PC-9 (cell line): ENCODE data around the gene ATG4D. TPM values are rescaled to one million over a fixed set of nuclear protein-coding genes. Genes with fewer than 3 reads are reported as not detected.
"Not testable (repeated sequence)": the region's sequence is repeated elsewhere in the genome, so short reads cannot be mapped to it uniquely, and the experiment has no call there.

Source experiments
- BruUV-seq: library from RNA; stranded (reverse); fragments of 400-500 nt; replicated peaks from 2 replicates; lab custom pipeline; 2021; lab: Mats Ljungman, UMichigan
- CTCF ChIA-PET: fragments of 300-600 bp; sonication (Branson Sonifier 250); formaldehyde crosslinking; loops from one replicate; lab custom pipeline; 2022; ENCODE audit warnings: antibody characterized with exemption; lab: Charles Lee
- POLR2A ChIA-PET: fragments of 300-600 bp; sonication (Branson Sonifier 250); formaldehyde crosslinking; loops from one replicate; lab custom pipeline; 2022; ENCODE audit warnings: antibody characterized with exemption; ENCODE audit not compliant: unreplicated experiment; lab: Charles Lee
- DNase-seq, 2 experiments: peaks; one replicate each; pipeline versions ENCODE4 v3.0.0 to v3.0.0-alpha.2; 2015 to 2022; ENCODE audit warnings: mixed read lengths in 1 of 2
- H2AFZ ChIP-seq: fragments of 200-600 bp; sonication (generic); 2 replicates; pipeline ENCODE4 v1.8.1; 2017; ENCODE audit warnings: antibody characterized with exemption
- H3F3A ChIP-seq: fragments of 200-600 bp; sonication (generic); 2 replicates; pipeline ENCODE4 v1.8.1; 2017; ENCODE audit warnings: antibody characterized with exemption, mild to moderate bottlenecking, low read depth; ENCODE audit not compliant: insufficient read depth
- H3K27ac ChIP-seq: fragments of 200-600 bp; sonication (generic); 2 replicates; pipeline ENCODE4 v1.6.1; 2016; ENCODE audit warnings: mixed run types
- H3K27me3 ChIP-seq: fragments of 200-600 bp; sonication (generic); 2 replicates; pipeline ENCODE4 v1.6.1; 2016; ENCODE audit warnings: low read depth, mixed run types; ENCODE audit not compliant: insufficient read depth
- H3K36me3 ChIP-seq: fragments of 200-600 bp; sonication (generic); 2 replicates; pipeline ENCODE4 v1.6.1; 2016; ENCODE audit warnings: low read depth, mixed run types
- H3K4me1 ChIP-seq: fragments of 200-600 bp; sonication (generic); replicated peaks from 2 replicates; pipeline ENCODE4 v1.6.1; 2016; ENCODE audit warnings: mixed run types; ENCODE audit not compliant: insufficient read depth
- H3K4me2 ChIP-seq: fragments of 200-600 bp; sonication (generic); 2 replicates; pipeline ENCODE4 v1.6.1; 2017; ENCODE audit warnings: mixed run types
- H3K4me3 ChIP-seq: fragments of 200-600 bp; sonication (generic); 2 replicates; pipeline ENCODE4 v1.6.1; 2016; ENCODE audit warnings: mixed run types
- H3K79me2 ChIP-seq: fragments of 200-600 bp; sonication (generic); 2 replicates; pipeline ENCODE4 v1.6.1; 2017; ENCODE audit warnings: low read depth, mixed run types
- H3K9me2 ChIP-seq: fragments of 200-600 bp; sonication (generic); 2 replicates; pipeline ENCODE4 v1.8.1; 2017; ENCODE audit warnings: mild to moderate bottlenecking; ENCODE audit not compliant: insufficient read depth
- H3K9me3 ChIP-seq: fragments of 200-600 bp; sonication (generic); 2 replicates; pipeline ENCODE4 v1.8.1; 2016; ENCODE audit warnings: low read depth; ENCODE audit not compliant: insufficient read depth
- H4K20me1 ChIP-seq: fragments of 200-600 bp; sonication (generic); 2 replicates; pipeline ENCODE4 v1.8.1; 2017; ENCODE audit not compliant: insufficient read depth
- CTCF ChIP-seq: fragments of 200-600 bp; sonication (generic); conservative IDR thresholded peaks from 2 replicates; pipeline ENCODE4 v1.6.1; 2017; ENCODE audit warnings: mixed run types, antibody characterized with exemption, mild to moderate bottlenecking, moderate library complexity
- EZH2 ChIP-seq: fragments of 200-600 bp; sonication (generic); IDR thresholded peaks from 2 replicates; pipeline ENCODE4 v1.8.0; 2017; ENCODE audit warnings: antibody characterized with exemption, low read depth
- intact Hi-C: fragments of 100-400 bp; cut with micrococcal nuclease; formaldehyde crosslinking; loops from one replicate; pipeline ENCODE4 v1.10.0; 2022; ENCODE audit not compliant: unreplicated experiment
- total RNA-seq: library from RNA; stranded (reverse); gene quantifications from 2 replicates; pipeline ENCODE4 v1.2.3, GENCODE V29; 2021

Gene ATG4D
- total RNA-seq, 1 experiment from 2014 or later = 40.2 TPM

- Histone ChIP-seq H3K9me2 (no peaks in the 10 kb centered on the region), H3K4me1 (peaks cover 14% of the 10 kb centered on the region), H3K27me3 (peaks cover 4% of the 10 kb centered on the region; the same call in 1 of the 2 replicates), H3K9me3 (no peaks in the 10 kb centered on the region), H4K20me1 (0 out of 2 replicates have a peak, but pooled peaks cover 4% of the 10 kb centered on the region), H3K4me3 (no peak overlapping the region), H3K4me2 (no peak overlapping the region), H2AFZ (no peak overlapping the region), H3F3A (peaks cover 23% of the 10 kb centered on the region), H3K79me2 (no peaks in the 10 kb centered on the region), H3K36me3 (no peaks in the 10 kb centered on the region), H3K27ac (no peak overlapping the region)
- ChIA-PET CTCF (interaction anchor here (0.7 kb wide), 1 partner anchor 17 kb away, joined by 6 read pairs; no protein-coding TSS in a partner anchor), POLR2A (interaction anchor here (0.6 kb wide), 1 partner anchor 20 kb away, joined by 9 read pairs; the partner anchor contains the start of gene ATG4D)
- no TSS peak for BruUV-seq
- intact Hi-C loops = no loop called here
- DNase-seq = no peak
- TF ChIP-seq CTCF (no peak), EZH2 (no peak)
Measured at GRCh38 chr19:10523135-10523636, 20.5 kb upstream of the ATG4D start.

GRCh38 chr19:10525636-10526035 lies 18.1 kb upstream of the ATG4D start:
- H3K9me2 ChIP-seq = no peaks in the 10 kb centered on the region
- intact Hi-C loops = no loop called here
- ChIA-PET POLR2A (no interaction called here), CTCF (no interaction called here)
- H2AFZ ChIP-seq = no peak overlapping the region
- H3K27me3 ChIP-seq = no peaks in the 10 kb centered on the region
- no peak for DNase-seq
- H4K20me1 ChIP-seq = no peaks in the 10 kb centered on the region
- no peaks in the 10 kb centered on the region for H3K36me3 ChIP-seq
- no peak for TF ChIP-seq EZH2
- H3K27ac ChIP-seq = no peak overlapping the region
- peaks cover 9% of the 10 kb centered on the region for H3K4me1 ChIP-seq
- peaks cover 5% of the 10 kb centered on the region for H3F3A ChIP-seq
- no peaks in the 10 kb centered on the region for H3K9me3 ChIP-seq
- H3K4me3 ChIP-seq = no peak overlapping the region
- H3K79me2 ChIP-seq = no peaks in the 10 kb centered on the region
- BruUV-seq = no TSS peak
- no peak overlapping the region for H3K4me2 ChIP-seq

- H3F3A ChIP-seq, H3K79me2 ChIP-seq, DNase-seq, POLR2A ChIA-PET, H4K20me1 ChIP-seq, BruUV-seq, H3K9me2 ChIP-seq, intact Hi-C loops, CTCF ChIA-PET, H3K9me3 ChIP-seq, H3K4me2 ChIP-seq, H2AFZ ChIP-seq, H3K27me3 ChIP-seq, H3K36me3 ChIP-seq, H3K4me3 ChIP-seq, H3K27ac ChIP-seq, H3K4me1 ChIP-seq: not testable (repeated sequence)
Measured at GRCh38 chr19:10526887-10527286, 16.8 kb upstream of the ATG4D start.

- no TSS peak for BruUV-seq
- Histone ChIP-seq H3K4me2 (no peak overlapping the region), H3K79me2 (no peaks in the 10 kb centered on the region), H2AFZ (no peak overlapping the region), H3K4me1 (no peaks in the 10 kb centered on the region), H3F3A (peaks cover 5% of the 10 kb centered on the region; the same call in 1 of the 2 replicates), H3K9me2 (no peaks in the 10 kb centered on the region), H3K27ac (no peak overlapping the region), H3K36me3 (no peaks in the 10 kb centered on the region), H3K9me3 (no peaks in the 10 kb centered on the region), H3K27me3 (no peaks in the 10 kb centered on the region), H4K20me1 (no peaks in the 10 kb centered on the region), H3K4me3 (no peak overlapping the region)
- ChIA-PET POLR2A (no interaction called here), CTCF (no interaction called here)
- no peak for DNase-seq
- intact Hi-C loops = no loop called here
- TF ChIP-seq EZH2 = no peak
- TF ChIP-seq CTCF = no peak
Measured at GRCh38 chr19:10532457-10532856, 11.2 kb upstream of the ATG4D start.
